SH-SY5Y (cell line): ENCODE measurements around the gene PPFIBP2.

ENCODE experiments used
- GATA2 ChIP-seq: IDR thresholded peaks from 2 replicates; pipeline ENCODE4 v1.6.1; 2011; ENCODE audit warnings: mild to moderate bottlenecking, low read depth, low read length
- GATA3 ChIP-seq: IDR thresholded peaks from 2 replicates; pipeline ENCODE4 v1.6.1; 2011; ENCODE audit warnings: low read depth, mild to moderate bottlenecking, low read length, moderate library complexity

- TF ChIP-seq GATA2: no peak
- TF ChIP-seq GATA3: no peak
Observed at GRCh38 chr11:7547687-7548086, 33.9 kb downstream of the PPFIBP2 start.
